Measurements from ENCODE around the gene ASPM.
"Not testable (repeated sequence)": the region's sequence is repeated elsewhere in the genome, so short reads cannot be mapped to it uniquely, and the experiment has no call there.

ASPM gene

DNA sequence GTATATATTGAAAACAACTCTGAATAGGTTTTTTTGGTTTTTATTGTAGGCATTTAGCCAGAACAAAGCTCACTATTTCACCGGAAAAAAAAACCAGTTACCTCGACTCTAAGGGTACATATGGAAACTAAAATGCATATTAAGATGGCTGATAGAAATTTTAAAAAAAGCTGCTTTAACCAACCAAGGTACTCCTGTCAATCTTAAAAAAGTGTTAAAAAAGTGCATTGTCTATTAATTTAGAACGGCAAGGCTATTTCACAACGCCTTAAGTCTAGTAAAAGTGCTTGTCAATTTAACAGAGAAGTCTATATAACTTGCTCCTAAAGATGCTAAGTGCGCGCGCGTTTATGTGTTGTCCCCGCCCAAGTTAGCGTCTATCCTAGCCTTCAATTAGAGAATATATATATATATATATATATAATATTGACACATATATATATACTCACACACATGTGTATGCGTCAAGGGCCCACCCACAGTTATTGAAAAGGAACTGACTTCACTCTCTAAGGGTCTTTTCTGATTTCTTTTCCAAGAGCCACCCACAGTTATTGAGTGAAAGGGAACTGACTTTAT, 934 bp downstream of the ASPM start:
- DNase-seq (ENCODE audit: low read depth): no peak

DNA sequence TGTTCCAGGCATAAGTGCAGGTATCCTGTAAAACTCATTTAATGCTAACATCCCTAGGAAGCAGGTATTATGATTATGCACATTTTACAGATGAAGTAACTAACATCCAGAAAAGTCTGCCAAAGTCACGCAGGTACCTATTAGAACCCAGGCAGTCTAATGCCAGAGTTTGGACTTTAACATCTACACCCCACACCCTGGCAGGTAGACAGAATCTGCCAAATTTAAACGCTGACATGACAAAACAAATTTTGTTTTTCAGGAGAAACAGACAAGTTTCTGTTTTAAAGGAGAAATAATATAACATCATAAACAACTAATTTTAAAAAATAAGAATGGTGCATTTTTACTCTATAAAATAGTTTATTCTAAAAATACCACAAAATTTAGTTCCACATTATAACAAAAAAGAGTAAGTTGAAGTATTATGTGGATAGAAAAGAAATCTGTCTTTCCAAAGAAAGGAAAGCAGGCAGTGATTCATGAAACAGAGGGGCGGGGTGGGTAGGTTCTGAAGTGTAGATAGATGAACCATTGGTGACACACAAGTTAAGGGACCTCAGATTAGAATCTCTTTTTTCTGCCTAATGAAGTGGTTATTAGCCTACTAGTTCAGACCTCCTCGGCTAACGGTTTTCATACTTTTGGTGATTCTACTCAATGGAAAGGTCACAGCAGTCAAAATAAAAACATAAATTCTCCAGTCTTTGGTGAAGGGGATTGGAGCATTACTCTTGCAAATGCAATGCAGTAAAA, 1.7 kb downstream of the ASPM start:
- no peak for DNase-seq (ENCODE audit: low read depth)

DNA sequence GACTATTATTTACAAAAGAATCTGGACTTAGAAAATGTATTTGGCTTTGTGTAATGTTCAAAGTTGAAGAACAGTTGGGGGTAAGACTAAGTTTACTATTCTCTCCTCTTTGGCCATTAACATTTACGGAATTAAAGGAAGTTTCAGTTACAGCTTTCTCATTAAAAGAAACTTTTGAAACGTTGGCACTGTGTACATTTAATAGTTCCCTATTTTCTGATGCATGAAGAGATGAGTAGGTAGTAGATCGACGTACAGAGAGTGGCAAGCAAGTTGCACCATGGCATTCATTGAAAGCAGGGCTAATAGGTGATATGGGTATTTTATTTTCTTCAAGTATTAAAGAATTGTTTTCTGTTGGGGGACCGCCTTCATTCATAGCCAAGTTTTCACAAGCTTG, 3.2 kb downstream of the ASPM start:
- DNase-seq (ENCODE audit: low read depth): no peak

DNA sequence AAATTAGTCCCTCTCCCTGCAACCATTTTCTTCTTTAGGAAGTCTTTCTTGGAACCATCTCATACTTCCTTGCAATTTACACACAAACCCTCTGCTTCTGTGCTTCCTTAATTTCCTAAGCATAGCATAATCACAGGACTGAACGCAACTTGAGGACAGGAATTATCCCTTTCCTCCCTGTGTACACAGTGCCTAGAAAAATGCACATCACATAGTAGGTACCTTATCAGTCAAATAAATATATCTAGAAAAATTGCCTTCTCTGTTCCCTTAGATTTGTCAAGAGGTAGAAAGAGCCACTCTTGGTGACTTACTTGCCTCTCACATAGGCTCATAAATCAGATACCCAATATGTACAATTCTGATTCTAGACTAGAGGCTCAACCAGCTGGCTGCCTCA, 4.9 kb downstream of the ASPM start:
- DNase-seq (ENCODE audit: low read depth): no peak

DNA sequence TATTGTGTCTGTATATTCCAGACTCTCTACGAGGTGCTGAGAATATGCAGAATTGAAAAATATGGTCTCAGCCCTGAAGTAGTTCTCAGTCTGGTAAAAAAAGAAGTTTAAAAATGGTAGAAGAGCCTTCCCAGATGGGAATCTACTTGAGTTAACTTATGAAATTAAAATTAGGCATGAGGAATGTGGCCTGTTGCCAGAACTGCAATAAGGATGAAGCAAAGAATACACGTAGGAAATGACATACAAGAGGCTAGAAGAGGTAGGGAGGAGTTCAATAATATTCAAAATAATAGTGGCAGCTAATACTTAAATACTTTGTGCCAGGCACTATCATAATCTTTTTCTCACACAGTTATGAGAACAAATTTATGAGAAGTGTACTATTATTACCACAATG, 6.3 kb downstream of the ASPM start:
- DNase-seq (ENCODE audit: low read depth): no peak

DNA sequence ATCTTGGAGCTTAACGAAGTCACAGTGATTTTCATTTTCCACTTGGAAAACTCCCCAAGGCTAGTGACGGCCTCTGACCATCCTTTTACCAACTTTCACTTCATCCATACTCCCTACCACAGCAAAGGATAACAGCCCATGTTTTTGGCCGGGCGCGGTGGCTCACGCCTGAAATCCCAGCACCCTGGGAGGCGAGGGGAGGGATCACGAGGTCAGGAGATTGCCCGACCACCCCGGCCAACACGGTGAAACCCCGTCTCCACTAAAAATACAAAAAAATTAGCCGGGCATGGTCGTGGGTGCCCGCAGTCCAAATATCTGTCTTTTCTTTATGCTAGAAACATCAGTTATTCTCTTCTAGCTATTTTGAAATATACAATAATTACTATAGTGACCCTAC, 7.3 kb downstream of the ASPM start:
- no peak for DNase-seq (ENCODE audit: low read depth)

DNA sequence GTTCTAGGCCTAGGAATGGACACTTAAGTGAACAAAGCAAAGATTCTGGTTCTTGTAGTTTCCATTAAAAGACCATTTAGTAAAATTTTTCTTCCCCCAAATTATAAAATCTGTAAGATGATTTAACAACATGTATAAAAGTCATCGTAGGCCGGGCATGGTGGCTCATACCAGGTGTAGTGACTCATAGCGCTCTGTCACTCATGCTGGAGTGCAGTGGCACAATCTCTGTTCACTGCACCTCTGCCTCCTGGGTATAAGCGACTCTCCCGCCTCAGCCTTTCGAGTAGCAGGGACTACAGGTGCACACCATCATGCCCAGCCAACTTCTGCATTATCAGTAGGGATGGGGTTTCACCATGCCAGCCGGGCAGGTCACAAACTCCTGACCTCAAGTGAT, 9.1 kb downstream of the ASPM start:
- no peak for DNase-seq (ENCODE audit: low read depth)

DNA sequence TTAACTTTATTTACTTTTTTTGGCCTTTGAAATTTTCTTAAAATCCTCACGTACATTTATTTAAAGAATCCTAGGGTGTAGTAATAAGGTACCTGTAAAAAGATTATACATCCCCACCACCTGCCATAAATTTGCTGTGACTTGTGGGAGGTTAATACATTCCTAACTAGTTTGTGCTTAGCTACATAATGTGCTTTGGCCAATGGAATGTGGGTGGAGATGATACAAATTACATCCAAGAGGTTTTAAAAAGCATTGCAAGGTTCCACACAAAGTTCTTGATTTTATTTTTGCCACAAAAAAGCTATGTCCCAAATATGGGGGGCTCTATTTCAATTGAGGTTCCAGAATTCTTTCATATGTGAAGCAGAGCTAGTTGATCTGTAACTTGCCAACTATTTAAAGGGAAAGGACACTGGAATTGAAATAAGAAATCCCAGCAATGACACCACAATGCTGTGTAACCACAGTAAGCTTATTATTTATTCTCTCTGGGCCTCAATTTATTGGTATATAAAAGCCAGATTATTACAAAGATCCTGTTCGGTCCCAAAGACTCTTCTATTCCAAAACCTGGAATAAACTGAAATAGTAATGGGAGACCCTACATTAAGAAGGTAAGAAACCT, 15.7 kb downstream of the ASPM start:
- DNase-seq (ENCODE audit: low read depth): no peak

DNA sequence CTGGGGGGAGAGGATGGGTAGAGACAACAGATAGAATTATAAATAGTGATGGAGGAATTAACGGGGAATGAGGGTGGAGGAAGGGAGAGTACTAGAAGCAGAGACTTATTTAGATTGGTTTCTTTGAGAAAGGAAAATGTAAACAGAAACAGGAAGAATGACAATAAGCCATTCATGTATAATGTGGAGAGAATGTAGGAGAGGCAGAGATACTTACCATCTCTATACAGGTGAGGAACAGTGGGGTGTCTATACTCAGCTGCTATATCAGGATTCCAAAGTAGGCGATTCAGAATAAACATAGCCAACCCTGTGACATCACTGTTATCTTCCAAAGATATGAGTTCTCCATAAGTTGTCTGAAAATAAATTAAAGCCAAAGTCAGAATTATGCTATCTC, 16.8 kb downstream of the ASPM start:
- no peak for DNase-seq (ENCODE audit: low read depth)

DNA sequence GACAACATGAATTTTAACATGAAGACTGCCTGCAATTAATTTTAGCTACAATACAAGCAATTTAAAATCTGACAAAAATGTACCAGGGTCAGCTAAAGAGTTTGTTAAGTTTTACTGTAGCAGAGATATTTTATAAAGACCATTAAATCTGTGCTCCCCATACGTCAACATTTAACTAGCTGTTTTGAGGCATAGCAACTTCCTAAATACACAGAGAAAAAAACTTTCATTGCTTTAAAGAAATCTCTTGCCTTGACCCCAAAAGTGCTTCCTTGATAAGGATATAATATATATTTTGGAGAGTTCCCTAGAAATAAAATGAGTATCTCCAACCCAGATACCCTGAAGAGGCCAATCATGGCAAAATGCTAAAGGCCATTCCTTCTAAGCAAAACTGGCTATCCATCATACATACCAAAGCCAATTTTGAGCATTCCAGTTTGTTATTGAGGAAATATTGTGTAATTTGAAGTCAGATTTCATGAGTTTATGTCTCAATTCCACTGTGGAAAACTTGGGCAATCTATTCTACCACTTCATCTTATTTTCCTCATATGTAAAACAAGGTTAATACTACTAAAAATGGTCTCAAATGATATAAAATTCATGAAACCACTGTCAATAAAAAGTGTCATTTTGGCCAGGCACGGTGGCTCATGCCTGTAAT, 19.1 kb downstream of the ASPM start:
- no peak for DNase-seq (ENCODE audit: low read depth)

DNA sequence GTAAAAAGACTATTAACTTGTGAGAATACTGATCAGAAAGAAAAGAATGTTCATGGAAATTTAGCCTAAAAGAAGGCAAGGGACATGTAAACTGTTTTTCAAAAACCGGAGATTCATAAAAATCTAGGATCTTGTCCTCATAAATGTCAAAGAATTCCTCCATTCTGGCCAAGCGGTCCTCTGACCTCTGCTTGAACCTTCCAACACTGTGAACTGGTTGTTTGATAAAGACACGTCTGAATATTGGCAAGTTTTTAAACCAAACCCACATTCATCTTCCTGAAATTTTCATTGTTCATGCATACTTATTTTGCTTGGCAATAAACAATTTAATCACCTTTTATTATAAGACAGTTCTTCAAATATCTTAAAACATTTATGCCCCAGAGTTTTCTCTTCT, 19.8 kb downstream of the ASPM start:
- no peak for DNase-seq (ENCODE audit: low read depth)

DNA sequence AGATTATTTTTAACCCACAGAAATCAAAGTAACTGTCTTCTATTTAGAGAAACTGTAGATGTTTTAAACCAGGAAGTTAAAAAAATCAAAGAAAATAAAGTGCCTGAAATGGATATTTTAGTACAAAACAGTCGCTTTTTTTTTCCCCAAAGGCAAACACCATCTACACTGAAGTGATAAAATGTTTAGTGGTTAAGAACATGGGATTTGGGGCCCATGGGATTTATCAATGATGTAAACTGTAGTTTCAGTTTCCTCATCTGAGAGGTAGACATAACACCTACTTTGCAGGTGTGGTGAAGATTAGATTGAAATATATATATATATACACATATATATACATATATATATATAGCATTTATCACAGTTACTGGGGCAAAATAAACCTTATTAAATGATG, 22.1 kb downstream of the ASPM start:
- DNase-seq (ENCODE audit: low read depth): no peak

DNA sequence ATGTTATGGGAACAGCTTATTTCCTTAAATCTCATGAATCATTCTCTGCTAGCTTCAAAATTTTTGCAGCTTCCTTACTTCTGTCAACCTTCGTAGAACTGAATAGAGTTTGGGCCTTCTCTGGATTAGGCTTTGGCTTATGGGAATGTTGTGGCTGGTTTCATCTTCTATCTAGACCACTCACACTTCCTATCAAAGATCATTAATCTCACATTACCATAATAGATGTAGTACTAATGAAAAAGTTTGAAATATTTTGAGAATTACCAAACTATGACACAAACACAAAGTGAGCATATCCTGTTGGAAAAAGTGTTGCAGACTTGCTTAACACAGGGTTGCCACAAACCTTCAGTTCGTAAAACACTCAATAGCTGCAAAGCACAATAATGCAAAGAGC, 30.3 kb downstream of the ASPM start:
- no peak for DNase-seq (ENCODE audit: low read depth)

DNA sequence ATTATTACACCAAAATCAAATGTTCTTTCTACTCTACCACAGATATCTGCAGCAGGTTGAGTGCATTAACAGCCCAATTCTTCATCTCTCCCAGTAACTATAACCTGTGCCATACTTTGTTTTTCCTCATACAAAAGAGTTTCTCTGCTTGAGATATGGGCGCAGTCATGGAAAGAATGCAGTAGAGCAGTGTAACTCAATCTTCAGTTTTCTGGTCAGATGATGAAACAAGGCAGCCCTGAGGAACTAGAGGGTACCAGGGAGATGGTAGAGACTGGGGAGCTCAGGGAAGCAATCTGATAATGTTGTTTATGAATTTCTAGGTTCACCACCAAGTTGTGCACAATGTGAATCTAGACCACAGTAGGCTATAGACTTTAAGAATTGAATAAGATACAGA, 39.6 kb downstream of the ASPM start:
- DNase-seq (ENCODE audit: low read depth): no peak

DNA sequence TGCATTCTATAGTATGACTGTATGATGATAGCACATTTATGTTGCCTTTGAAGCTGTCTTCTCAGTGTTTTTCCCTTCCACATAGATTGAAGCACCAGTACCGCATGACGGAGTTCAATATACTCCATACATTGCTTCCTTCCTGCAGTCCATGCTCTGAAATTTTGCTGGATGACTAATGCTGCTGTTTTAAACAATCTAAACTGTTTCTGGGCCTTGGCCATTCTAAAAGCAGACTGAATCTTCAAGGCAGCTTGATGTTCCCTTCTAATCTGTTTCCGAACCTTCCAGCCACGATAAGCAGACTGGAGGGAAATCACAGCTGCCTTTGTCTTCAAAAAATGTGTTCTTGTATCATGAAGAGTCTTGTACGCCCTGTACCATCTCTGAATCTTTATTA, 43.2 kb downstream of the ASPM start:
- DNase-seq (ENCODE audit: low read depth): no peak

DNA sequence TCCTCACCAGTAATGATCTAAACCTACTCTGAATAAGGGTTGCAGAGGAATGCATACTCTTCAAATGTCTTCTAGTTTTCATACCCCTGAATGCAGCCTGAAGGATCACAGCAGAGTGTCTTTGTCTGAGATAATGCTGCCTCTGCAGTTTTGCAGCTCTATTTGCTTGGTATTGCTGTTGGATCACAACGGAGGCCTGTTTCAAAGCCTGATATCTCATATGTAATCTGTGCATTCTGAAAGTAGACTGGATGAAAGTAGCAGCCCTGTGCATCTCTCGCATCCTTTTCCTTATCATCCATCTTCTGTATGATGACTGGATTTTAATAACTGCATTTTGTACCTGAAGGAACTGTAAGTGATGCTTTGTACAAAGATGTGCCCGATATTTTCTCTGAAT, 44.5 kb downstream of the ASPM start:
- no peak for DNase-seq (ENCODE audit: low read depth)

DNA sequence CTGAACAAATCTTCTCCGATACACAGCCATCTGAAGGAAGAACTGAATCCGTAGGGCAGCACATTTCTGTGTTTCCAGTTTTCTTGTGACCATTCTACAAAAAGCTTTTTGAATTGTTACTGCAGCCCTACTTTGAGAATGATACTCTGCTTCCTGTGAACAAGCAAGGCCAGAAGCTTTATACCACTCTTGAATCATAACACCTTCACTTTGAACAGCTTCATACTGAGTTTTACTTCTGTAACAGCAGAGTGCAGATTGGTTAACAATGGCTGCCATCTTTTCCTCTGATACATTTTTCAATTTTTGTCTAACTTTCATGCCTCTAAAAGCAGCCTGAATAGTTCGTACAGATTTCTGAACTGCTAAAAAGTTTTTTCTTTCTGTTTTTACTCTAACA, 45.8 kb downstream of the ASPM start:
- no peak for DNase-seq (ENCODE audit: low read depth)

DNA sequence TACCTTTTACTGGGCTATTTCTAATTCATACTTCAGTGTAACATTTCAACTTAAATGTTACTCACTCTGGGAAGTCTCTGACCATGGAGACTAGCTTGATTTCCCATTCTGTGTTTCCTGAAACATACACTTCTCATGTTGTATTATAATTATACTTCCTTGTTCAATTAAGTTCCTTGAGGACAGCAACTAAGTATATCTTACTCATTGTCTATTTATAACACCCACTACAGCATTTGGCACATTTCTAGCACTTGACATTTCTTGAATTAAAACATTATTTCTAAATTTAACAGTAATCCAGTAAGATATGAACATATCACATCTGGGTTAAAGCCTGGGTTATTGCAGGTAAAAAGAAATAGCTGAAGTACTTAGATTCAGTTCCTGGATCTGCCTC, 47.0 kb downstream of the ASPM start:
- no peak for DNase-seq (ENCODE audit: low read depth)

DNA sequence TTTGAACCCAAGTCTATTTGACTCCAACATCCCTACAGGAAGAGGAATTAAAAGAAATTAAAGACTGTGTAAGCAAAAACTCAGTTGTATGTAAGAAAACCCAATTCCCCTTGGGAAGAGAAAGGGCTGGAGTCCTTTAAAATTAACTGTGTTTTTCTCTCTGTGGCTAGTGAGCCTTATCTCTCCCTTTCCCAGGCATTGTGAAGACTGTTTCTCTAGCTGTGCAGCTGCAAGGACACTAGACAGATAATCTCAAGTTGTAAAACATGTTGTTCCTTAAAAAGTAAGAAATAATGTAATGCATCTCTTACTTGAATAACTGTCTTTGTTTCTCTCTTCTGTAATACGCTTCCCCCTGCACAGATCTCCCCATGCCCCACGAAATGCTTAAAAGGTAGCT, 49.5 kb downstream of the ASPM start:
- DNase-seq (ENCODE audit: low read depth): not testable (repeated sequence)

DNA sequence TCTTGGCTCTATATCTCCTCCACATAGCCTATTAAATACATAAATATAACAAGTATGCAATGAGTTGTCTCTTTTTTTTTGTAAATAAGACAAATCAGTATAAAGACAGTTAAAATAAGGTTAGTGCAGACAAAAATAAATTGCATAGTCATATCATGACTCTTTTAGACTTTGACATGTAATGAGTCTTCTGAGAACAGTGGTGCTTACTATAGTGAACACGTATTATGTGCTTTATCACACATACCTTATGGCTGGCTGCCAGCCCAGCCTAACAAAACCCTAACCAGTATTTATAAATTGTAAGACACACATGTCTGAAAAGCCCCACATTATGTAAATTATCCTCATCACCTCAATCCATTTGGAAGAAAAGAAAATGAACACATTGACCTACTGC, 50.3 kb downstream of the ASPM start:
- DNase-seq (ENCODE audit: low read depth): no peak

DNA sequence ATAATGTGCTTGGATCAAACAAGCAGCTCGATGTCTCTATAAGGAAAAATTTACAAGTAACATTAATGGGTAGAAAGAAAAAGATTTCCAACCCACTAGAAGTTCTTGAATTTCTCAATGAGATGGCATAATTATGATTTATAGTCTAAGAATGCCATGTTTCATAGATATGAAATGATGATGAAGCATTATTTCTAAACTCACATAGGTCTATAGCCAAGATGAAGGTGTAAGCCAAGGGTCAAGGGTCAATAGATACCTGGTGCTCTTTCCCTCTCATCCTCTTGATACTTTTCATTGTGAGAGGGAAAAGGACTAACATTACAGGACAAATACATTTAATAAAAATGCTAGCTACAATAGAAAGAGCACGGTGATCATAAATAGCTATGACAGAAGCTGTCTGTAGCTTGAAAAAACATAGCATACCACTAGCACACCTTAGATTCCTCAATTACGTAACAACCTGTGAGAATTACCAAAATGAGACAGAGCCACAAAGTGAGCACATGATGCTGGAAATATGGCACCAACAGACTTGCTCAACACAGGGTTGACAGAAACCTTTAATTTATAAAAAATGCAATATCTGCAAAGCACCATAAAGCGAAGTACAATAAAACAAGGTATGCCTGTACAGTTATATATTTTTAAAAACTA, 53.1 kb downstream of the ASPM start:
- DNase-seq (ENCODE audit: low read depth): no peak

DNA sequence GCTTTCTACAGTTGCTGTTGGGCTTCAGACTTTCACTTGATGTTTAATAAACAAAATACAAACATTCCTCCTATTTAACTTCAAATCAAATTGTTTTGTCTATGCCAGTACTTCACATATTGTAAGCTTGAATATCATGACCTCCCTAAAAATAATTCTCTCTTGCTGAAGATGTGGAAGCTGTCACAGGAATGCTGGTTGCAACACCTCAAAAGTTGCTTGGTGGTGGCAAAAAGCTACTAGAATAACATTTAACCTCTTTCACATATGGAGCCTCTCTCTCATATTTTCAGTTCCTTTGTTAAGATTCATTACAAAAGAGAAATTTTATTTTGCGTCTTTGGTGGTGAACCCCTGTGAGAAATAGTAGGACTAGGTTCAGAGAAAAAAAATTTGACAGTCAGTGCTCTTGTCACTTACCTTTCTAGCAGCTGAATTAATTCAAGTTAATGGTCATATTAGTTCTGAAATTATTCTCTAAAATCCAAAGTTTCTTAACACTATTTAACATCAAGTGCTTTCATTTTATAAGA, 53.9 kb downstream of the ASPM start:
- DNase-seq (ENCODE audit: low read depth): no peak

All from T-helper 22 cell (primary cell).